ENCODE results near the gene ENDOV.

GRCh38 chr17:80385046-80385445 is 29.9 kb upstream of the ENDOV start:
- no peak for TF ChIP-seq POLR2A (IDR thresholded peaks at IDR 0.05; ENCODE audit: low read length)
- no peak for TF ChIP-seq GATA1 (IDR thresholded peaks at IDR 0.05; ENCODE audit: low read depth, low read length)

All from erythroblast (primary cell).